GM12875 (cell line): ENCODE measurements around the gene AKAIN1.

Source experiments
- H3K4me3 ChIP-seq: one replicate; pipeline ENCODE4 v1.5.1; 2011; ENCODE audit warnings: low read depth, low read length, control low read depth
- CTCF ChIP-seq: IDR thresholded peaks from 2 replicates; pipeline ENCODE4 v1.5.1; 2011; ENCODE audit warnings: low read depth, mild to moderate bottlenecking, control low read depth, inconsistent platforms, low read length, moderate library complexity, borderline replicate concordance; ENCODE audit not compliant: insufficient read depth

The AKAIN1 gene

DNA sequence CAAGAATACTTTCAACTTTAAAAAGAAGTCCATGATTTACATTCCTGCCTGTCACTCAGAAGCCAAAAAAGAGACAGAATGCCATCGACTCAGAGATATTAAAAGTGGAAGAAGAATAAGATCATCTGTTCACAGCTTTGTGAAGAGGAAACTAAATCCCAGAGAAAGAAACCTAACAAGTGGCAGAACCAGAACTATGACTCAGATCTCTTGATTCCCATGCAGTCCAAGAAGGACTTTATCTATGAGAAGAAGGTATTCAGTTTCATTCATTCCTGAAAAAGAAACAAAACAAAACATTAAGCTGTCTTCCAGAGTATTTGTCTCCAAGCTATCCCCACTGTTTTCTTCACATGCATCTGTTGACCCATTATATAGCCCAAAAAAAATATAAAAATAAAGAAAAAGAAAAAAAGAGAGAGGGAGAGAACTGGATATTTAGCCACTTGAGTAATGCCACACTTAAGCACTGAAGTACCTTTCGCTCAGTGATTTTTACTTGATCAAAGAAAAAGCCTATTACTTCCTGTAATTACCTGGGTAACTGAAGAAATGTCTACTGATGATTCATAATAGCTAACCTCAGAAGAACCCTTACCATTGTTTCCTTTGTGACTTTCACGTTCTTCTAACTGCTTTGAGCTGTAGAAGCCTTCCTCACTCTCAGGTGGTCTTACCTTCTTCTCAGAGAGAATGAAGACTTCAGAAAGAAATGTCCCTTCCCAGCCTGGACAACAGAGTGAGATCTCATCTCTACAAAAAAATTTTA lies 17.7 kb upstream of the AKAIN1 start:
- no peak overlapping the region for H3K4me3 ChIP-seq
- TF ChIP-seq CTCF: no peak

DNA sequence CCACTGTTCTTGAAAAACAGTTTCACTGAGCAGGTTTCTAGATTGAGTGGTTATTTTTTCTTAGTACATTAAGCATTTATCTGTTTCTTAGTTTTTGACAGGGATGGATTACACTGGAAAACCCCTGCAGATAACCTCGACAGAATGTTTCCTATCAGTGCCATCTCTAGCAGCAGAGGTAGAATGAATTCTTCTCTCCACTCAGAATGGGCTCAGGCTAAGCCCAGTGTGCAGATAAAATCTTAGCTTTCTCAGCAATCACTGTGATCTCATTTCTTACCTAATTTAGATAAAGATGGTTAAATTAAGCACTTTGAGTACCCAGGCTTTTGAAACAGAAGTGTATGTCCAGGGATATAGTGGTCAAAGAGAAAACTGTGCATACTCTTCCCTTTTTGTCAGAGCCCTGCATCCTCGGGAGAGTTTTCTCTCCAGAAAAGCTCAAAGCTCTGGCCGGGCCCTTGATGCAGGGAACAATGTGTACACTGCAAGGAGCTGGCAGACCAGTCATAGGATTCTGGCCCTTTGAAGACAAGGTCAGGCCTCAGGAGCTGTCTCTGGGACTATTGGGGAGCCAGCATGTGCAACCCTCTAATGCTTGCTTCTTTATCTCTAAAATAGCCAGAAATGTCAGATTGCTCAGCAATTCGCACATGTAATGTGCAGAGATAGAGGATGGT lies 10.6 kb upstream of the AKAIN1 start:
- no peak overlapping the region for H3K4me3 ChIP-seq
- TF ChIP-seq CTCF: no peak

GRCh38 chr18:5198311-5198710 lies 1.3 kb upstream of the AKAIN1 start:
- TF ChIP-seq CTCF: no peak

GRCh38 chr18:5197461-5197860 lies 404 bp upstream of the AKAIN1 start:
- no peak for TF ChIP-seq CTCF
- H3K4me3 ChIP-seq: no peak overlapping the region

More at GRCh38 chr18:5198311-5198710, 1.3 kb upstream of the AKAIN1 start:
- H3K4me3 ChIP-seq: no peak overlapping the region

DNA sequence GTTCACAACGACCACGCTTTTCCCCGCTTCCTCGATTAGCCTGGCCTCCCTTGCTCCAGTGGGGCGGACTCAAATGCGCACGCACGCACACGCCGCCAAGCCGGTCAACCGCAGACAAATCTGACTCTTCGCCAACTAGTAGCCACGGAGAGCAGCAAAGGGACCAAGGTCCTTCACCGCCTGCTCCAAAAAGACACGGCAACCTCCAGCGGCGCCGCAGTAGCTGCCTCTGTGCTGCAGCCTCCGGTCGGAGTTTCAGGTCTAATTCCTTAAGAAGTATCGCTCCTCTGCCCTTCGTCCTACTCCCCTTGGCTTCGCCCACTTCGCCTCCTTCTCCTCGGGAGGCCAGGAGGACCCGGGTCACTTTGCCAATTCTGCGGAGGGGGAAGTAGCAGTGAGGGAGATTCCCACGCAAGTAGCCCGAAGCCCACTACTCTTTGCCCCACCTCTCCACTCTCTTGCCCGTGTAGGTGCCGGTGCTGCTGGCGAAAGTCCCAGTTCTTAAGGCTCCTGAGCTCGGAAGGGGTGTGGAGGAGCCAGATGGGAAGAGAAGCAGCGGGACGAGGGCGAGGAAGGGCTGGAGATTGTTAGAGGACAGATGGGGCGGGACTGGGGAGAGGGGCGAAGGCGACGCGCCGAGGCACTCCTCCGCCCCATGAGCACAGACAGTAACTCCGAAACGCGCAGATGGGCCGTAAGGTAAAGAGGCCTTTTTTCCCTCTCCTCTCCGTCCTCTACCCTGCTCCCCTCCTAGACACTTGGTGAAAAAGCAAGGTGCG lies 615 bp downstream of the AKAIN1 start:
- H3K4me3 ChIP-seq: no peak overlapping the region
- TF ChIP-seq CTCF: no peak

DNA sequence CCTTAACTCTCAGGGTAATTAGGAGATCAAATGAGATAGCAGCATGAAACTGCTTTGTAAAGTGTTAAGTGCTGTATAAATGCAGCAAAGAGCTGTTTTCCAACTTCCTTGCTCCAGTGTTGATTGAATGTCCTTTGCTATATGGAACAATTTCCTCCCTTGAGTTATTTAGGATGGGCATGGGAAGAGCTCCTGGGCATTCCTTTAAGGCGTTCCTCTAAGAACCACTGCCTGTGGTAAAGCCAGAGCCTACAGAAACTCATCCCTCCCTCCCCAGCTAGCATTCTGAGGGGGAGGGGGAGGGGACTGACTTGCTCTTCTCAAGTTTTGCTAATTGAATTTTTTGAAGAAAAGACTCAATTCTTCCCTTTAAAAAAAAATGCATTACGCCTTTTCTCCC lies 1.4 kb downstream of the AKAIN1 start:
- H3K4me3 ChIP-seq: no peak overlapping the region
- no peak for TF ChIP-seq CTCF
